CD8-positive, alpha-beta memory T cell (primary cell): ENCODE measurements around the gene KDM8. TPM values are rescaled to one million over a fixed set of nuclear protein-coding genes. Genes with fewer than 3 reads are reported as not detected.

ENCODE experiments used
- polyA plus RNA-seq: library from polyadenylated mRNA; unstranded; fragments of 300-500 nt; fragmentation: Illumina TruSeq; gene quantifications from one replicate; pipeline ENCODE4 v1.2.3, GENCODE V29; 2021
- total RNA-seq, 2 experiments: library from RNA; stranded (reverse); gene quantifications; one replicate each; pipeline ENCODE4 v1.2.3, GENCODE V29; 2021

The KDM8 gene
- total and polyA plus RNA-seq, 3 experiments from 2014 or later, result 5.6 to 10.8 (median 9.1) TPM

Other genes starting within 250 kb of the KDM8 start
- not detected for gene C16orf82, start 136.6 kb upstream of the KDM8 start, total RNA-seq
- not detected for gene C16orf82, start 136.6 kb upstream of the KDM8 start, polyA plus RNA-seq
- 100 to 1,000 TPM; 103 to 114 TPM for gene NSMCE1, start 65.2 kb downstream of the KDM8 start, total RNA-seq
- 132 TPM for gene NSMCE1, start 65.2 kb downstream of the KDM8 start, polyA plus RNA-seq
- gene IL4R, start 110.4 kb downstream of the KDM8 start, total RNA-seq, result 100 to 1,000 TPM; 140 to 142 TPM
- gene IL4R, start 110.4 kb downstream of the KDM8 start, polyA plus RNA-seq, result 41.6 TPM
- gene IL21R, start 198.6 kb downstream of the KDM8 start, total RNA-seq, result 10 to 100 TPM; 80.5 to 84.5 TPM
- 53.7 TPM for gene IL21R, start 198.6 kb downstream of the KDM8 start, polyA plus RNA-seq